ENCODE results near the gene UCK2. TPM values are rescaled to one million over a fixed set of nuclear protein-coding genes. Genes with fewer than 3 reads are reported as not detected.
A peak's percentile ranks its signal among the peaks of the same experiment; 100 is the strongest.

The UCK2 gene
- total RNA-seq, 2 donors from 2014 or later, result 37.0 to 61.6 TPM

- H3K27ac Mint-ChIP-seq, result peak overlapping the region; percentile 93 to 98
- no peaks in the 10 kb centered on the region for H3K9me3 Mint-ChIP-seq
- ATAC-seq (peak; percentile 4 to 6), DNase-seq (ENCODE audit: low spot score in 2 of 2) (peak in 1 of 2 donors; percentile 17)
- peaks cover 15 to 22% of the 10 kb centered on the region in 2 donors for H3K36me3 Mint-ChIP-seq
Observed at GRCh38 chr1:165828669-165829329, 1.4 kb downstream of the UCK2 start.

- Mint-ChIP-seq H3K27ac (no peak overlapping the region), H3K36me3 (peaks cover 15 to 22% of the 10 kb centered on the region in 2 donors), H3K9me3 (no peaks in the 10 kb centered on the region)
- DNase-seq (ENCODE audit: low spot score in 2 of 2) (no peak), ATAC-seq (no peak)
Observed at GRCh38 chr1:165829888-165830287, 2.5 kb downstream of the UCK2 start.

DNA sequence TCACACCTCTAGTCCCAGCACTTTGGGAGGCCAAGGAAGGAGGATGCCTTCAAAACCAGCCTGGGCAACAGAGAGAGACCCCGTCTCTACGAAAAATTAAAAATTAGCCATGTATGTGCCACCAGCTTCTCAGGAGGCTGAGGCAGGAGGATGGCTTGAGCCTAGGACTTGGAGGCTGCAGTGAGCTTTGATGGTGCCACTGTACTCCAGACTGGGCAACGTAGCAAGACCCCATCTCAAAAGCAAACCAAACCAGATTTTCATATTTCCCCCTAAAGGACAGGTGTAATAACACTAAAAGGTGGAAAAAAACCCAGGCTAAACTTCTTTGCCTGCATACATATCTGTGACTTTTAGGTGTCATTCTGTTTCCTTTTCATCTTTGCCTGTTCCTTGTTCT lies 3.7 kb downstream of the UCK2 start:
- Mint-ChIP-seq H3K36me3 (peaks cover 15 to 22% of the 10 kb centered on the region in 2 donors), H3K9me3 (no peaks in the 10 kb centered on the region), H3K27ac (no peak overlapping the region)
- ATAC-seq (no peak), DNase-seq (ENCODE audit: low spot score in 2 of 2) (no peak)

- ATAC-seq (no peak), DNase-seq (ENCODE audit: low spot score in 2 of 2) (no peak)
- Mint-ChIP-seq H3K36me3 (peaks cover 15 to 24% of the 10 kb centered on the region in 2 donors), H3K9me3 (no peaks in the 10 kb centered on the region), H3K27ac (no peak overlapping the region)
Observed at GRCh38 chr1:165832902-165833301, 5.5 kb downstream of the UCK2 start.

DNA sequence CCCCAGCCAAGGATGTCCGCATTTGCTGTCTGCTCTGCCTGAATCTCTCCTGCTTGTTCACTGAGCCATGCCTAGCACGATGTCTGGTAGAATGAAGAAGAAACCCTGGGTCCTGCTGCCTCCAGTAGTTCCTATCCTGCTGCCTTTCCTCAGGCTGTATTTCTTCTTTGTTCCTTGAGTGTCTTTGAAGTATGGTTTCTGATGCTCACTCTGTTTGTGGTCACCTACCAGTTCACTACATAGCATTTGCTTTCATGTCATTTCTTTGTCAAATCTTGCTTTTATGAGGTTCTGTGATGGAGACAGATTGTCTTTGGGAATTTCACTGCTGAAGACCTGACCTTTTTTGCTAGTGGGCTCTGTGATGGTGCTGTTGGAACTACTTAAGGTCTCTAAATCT lies 5.9 kb downstream of the UCK2 start:
- no peaks in the 10 kb centered on the region for H3K9me3 Mint-ChIP-seq

DNA sequence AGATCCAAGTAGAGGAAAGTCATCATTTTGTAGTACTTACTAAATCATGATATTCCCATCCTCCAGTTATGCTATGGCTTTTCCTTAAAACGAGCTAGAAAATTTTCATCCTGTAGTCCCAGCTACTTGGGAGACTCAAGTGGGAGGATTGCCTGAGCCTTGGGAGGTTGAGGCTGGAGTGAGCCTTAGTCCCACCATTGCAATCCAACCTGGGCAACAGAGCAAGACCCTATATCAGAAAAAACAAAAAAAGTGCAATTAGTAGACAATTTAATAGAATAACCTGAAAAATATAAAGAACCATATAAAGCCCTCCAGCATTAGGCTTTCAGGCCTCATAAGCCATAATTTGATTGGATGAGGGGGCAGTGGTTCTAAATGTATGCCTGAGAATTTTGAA lies 6.8 kb downstream of the UCK2 start:
- peaks cover 4 to 26% of the 10 kb centered on the region in 2 donors for H3K36me3 Mint-ChIP-seq
- ATAC-seq, result no peak
- DNase-seq (ENCODE audit: low spot score in 2 of 2), result no peak
- H3K9me3 Mint-ChIP-seq, result no peaks in the 10 kb centered on the region
- H3K27ac Mint-ChIP-seq, result no peak overlapping the region

More for the DNA sequence above, 5.9 kb downstream of the UCK2 start:
- Mint-ChIP-seq H3K36me3 (peaks cover 12 to 29% of the 10 kb centered on the region in 2 donors), H3K27ac (no peak overlapping the region)
- no peak for ATAC-seq
- no peak for DNase-seq (ENCODE audit: low spot score in 2 of 2)

DNA sequence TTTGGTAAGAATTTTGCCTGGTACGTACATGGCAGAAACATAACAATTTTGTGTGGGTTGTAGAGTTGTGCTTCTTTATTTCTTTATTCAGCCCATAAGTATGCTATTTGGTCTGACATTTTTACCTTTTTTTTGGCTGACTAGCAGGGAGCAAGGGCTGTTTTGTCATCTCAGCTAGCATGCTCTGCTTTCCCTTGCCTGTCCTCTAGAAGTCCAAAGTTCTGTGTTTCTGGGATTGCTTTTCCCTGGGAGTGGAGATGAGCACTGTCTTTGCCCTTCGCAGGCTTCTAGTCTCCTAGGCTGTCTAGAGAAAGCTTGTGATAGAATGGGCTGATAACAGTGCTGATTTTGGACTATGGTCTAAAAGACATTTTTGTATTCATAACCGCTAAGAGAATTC lies 7.5 kb downstream of the UCK2 start:
- no peak overlapping the region for H3K27ac Mint-ChIP-seq
- H3K36me3 Mint-ChIP-seq, result peaks cover 0 to 21% of the 10 kb centered on the region in 2 donors
- DNase-seq (ENCODE audit: low spot score in 2 of 2) (no peak), ATAC-seq (no peak)
- no peaks in the 10 kb centered on the region for H3K9me3 Mint-ChIP-seq

DNA sequence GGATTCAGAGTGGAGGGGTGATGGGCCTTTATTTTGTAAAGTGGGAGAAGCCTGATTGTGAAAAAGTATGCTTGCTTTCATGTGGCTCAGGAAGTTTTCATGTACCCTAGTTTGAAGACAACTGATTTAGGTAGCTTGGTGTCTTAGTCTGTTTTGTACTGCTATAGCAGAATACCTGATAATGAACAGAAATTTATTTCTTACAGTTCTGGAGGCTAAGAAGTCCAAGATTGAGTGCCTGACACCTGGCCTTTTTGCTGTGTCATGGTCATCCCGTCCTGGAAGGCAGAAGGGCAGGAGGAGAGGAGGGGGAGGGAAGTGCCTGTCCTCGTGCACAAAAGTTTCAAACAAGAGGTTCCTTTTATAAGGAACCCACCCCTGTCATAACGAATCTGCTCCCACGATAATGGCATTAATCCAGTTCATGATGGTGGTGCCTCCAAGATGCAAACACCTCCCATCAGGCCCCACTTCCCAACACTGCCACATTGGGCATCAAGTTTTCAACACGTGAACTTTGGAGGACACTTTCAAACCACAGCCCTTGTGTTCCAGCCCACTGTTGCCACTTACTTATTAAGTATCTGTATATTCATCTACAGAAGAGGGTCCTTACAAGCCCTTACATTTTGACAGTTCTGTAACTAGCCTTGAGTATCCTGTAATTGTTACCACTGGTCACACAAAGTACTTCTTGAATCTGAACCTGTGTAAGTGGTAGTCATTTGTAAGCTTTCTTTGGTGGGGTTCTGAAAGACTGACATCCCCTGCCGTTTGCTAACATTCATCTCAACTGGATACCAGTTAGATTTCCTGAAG lies 9.5 kb downstream of the UCK2 start:
- ATAC-seq (no peak), DNase-seq (ENCODE audit: low spot score in 2 of 2) (no peak)
- Mint-ChIP-seq H3K9me3 (no peaks in the 10 kb centered on the region), H3K27ac (no peak overlapping the region), H3K36me3 (peaks cover 0 to 13% of the 10 kb centered on the region in 2 donors)

- peaks cover 0 to 13% of the 10 kb centered on the region in 2 donors for H3K36me3 Mint-ChIP-seq
- H3K9me3 Mint-ChIP-seq, result no peaks in the 10 kb centered on the region
- no peak for DNase-seq (ENCODE audit: low spot score in 2 of 2)
- no peak for ATAC-seq
- H3K27ac Mint-ChIP-seq, result no peak overlapping the region
Observed at GRCh38 chr1:165837838-165838364, 10.5 kb downstream of the UCK2 start.

DNA sequence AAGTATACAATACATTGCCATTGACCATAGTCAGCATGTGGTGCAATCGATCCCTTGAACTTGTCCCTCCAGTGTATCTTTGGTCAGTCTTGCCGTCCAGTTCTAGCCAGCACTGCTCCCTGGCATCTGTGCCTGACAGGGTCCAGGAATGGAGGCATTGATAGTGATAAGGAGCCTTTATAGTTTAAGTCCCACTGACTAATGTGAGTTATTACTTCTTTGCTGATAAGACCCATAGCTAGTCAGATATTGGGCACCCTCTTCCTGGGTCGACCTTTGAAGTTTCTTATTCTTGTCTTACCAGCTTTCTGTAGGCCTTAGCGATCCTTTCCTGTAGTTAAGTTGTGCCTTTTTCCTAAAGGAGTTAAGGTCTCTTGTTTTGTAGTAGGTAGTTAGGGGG lies 13.0 kb downstream of the UCK2 start:
- no peaks in the 10 kb centered on the region for H3K9me3 Mint-ChIP-seq
- ATAC-seq (no peak), DNase-seq (ENCODE audit: low spot score in 2 of 2) (no peak)
- H3K36me3 Mint-ChIP-seq, result peaks cover 0 to 13% of the 10 kb centered on the region in 2 donors
- no peak overlapping the region for H3K27ac Mint-ChIP-seq

DNA sequence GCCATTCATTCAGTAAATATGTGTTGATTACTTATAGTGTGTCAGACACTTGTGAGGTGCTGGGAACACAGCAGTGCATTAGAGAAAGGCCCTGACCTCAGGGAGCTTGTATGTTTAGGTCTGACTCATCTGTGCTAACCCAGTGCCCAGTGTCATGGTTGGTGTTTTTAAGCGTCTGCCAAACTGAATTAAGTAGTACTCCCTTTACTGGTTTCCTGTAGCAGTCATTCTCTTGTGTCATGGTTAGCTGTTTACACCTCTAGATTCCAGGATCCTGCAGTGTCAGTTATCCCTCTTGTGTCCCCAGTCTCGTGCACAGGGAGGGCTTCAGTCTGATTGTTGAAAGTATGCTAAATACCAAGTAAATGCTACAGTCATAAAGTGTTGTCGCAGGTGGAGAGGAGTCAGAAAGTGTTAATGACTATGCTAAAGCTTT lies 14.2 kb downstream of the UCK2 start:
- peak overlapping the region in 1 of 2 donors; percentile 73 for H3K27ac Mint-ChIP-seq
- DNase-seq (ENCODE audit: low spot score in 2 of 2) (no peak), ATAC-seq (peak; percentile 72 to 78)
- peaks cover 0 to 13% of the 10 kb centered on the region in 2 donors for H3K36me3 Mint-ChIP-seq
- no peaks in the 10 kb centered on the region for H3K9me3 Mint-ChIP-seq

GRCh38 chr1:165842023-165842670 lies 14.7 kb downstream of the UCK2 start:
- Mint-ChIP-seq H3K9me3 (no peaks in the 10 kb centered on the region), H3K36me3 (peaks cover 0 to 13% of the 10 kb centered on the region in 2 donors), H3K27ac (peak overlapping the region in 1 of 2 donors; percentile 73)
- peak in 1 of 2 donors; percentile 19 for ATAC-seq
- DNase-seq (ENCODE audit: low spot score in 2 of 2), result no peak

- DNase-seq (ENCODE audit: low spot score in 2 of 2), result peak in 1 of 2 donors; percentile 7
- peak overlapping the region; percentile 30 to 73 for H3K27ac Mint-ChIP-seq
- ATAC-seq, result peak; percentile 80 to 87
- H3K36me3 Mint-ChIP-seq, result peaks cover 0 to 13% of the 10 kb centered on the region in 2 donors
- no peaks in the 10 kb centered on the region for H3K9me3 Mint-ChIP-seq
Observed at GRCh38 chr1:165842671-165843129, 15.3 kb downstream of the UCK2 start.

GRCh38 chr1:165843304-165843703 lies 15.9 kb downstream of the UCK2 start:
- DNase-seq (ENCODE audit: low spot score in 2 of 2), result no peak
- H3K27ac Mint-ChIP-seq, result peak overlapping the region in 1 of 2 donors; percentile 73
- ATAC-seq, result no peak
- H3K9me3 Mint-ChIP-seq, result no peaks in the 10 kb centered on the region
- H3K36me3 Mint-ChIP-seq, result peaks cover 0 to 7% of the 10 kb centered on the region in 2 donors

DNA sequence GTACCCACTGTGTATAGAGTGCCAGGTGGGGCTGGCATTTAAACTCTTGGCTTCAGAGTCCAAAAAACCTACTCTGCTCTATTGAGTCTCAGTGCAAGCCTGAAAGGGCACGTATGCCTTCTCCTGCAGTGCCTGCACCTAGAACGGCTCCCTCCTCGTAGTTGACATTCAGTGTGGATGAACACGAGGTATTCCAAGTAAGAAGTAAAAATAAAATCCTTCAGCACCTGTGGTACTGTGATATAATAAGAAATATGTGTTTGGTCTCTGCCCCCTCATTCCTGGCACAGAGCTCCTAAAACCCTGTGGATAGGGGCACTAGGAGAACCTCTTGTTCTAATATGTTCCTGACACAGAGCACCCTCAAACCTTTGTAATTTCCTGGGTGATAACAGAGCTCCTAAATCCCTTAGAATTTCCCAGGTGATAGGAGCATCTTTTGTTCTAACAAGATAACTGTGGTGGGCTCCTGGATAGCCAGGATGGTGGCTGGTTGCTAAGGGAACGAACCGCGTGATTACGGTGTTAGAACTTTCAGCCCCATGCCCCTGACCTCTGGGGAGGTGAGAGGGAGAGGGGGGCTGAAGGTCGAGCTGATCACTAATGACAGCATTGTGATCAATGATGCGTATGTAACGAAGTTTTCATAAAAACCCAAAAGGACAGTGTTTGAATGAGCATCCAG lies 16.8 kb downstream of the UCK2 start:
- ATAC-seq, result no peak
- Mint-ChIP-seq H3K36me3 (peaks cover 0 to 14% of the 10 kb centered on the region in 2 donors), H3K27ac (no peak overlapping the region), H3K9me3 (peaks cover 0 to 8% of the 10 kb centered on the region in 2 donors)
- no peak for DNase-seq (ENCODE audit: low spot score in 2 of 2)

DNA sequence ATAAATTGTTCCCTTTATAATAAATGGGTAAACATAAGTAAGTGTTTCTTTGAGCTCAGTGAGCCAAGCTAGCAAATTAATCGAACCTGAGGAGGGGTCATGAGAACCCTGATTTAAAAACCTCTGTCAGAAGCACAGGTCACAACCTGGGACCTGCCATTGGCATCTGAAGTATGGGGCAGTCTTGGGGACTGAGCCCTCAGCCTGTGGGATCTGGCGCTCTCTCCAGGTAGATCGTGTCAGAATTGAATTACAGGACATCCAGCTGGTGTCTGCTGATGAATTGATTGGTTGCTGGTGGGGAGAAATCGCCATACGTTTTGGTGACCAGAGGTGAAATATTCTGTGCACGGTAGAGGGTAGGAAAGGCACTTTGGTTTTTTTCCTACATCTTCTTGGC lies 17.5 kb downstream of the UCK2 start:
- no peak for ATAC-seq
- DNase-seq (ENCODE audit: low spot score in 2 of 2), result no peak
- Mint-ChIP-seq H3K9me3 (peaks cover 0 to 8% of the 10 kb centered on the region in 2 donors), H3K36me3 (peaks cover 0 to 19% of the 10 kb centered on the region in 2 donors), H3K27ac (no peak overlapping the region)
